ENCODE measurements around the gene CIBAR2. TPM values are rescaled to one million over a fixed set of nuclear protein-coding genes. Genes with fewer than 3 reads are reported as not detected.

Gene CIBAR2
- total RNA-seq, result not detected

DNA sequence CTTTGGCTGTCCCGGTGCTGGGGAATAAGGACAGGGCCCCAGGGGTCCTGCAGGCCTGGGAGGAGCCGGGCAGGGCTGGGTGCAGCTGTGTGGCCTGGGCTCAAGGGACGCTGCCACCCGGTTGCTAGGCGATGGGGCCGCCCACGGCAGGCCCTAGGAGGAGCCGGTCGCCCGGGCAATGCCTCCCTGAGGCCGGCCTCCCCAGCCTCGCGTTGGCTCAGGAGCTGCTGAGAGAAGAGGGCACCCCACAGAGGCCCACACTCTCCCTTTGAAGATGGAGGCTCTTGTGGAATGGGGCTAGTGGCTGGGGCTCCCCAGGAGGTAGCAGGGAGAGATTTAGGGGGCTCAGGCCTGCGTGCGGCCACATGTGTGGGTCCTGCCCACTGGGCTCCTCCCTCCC, at the start of gene CIBAR2:
Gene CIBAR2 (minus strand): TSS at position 109 of the 400 bp plus-strand sequence. CDS start 120 bp downstream, outside the sequence.
- H3K4me3 Mint-ChIP-seq, result no peak within 1 kb of the TSS

DNA sequence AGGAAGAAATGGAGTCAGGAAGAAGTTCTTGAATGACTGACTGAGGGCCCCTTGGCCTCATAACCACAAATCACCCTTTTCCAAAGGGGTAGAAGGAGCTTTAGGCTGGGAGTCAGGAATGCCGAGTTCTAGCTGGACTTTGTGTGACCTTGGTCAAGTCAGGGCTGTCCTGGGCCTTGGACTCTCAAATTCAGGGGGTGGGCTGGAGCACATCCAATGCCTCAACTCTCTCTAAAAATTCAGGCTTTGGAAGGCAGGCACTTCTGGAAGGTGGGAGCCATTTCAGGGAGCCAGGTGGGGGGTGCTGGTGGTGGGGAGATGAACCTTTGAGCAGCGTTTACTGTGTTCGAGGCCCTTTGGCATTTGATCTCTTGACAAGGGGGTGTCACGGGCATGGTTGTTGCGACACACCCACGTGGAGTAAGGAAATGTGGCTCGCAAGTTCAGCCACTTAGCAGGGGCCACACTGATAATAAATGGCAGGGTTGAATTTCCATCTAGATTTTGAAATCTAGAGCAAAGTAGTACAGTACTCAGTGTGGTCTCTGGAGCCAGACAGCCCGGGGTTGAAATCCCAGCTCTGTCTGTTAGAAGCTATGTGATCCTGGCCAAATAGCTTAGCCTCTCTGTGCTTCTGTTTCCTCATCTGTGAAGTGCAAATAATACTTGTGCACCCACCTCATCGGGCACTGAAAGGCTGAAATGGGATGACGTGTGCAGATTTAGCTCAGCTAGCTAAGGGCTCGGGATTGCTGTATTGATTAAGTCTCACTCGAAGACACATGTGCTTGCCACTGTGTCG, 47.1 kb upstream of the CIBAR2 start:
- CTCF ChIA-PET, result interaction anchor here (0.6 to 1.3 kb wide), 2 partner anchors 32 to 86 kb away, joined by 3 to 4 read pairs; no protein-coding TSS in a partner anchor
- H3K27ac Mint-ChIP-seq, result no peak overlapping the region
- no peak overlapping the region for H3K4me3 Mint-ChIP-seq
- H3K9me3 Mint-ChIP-seq, result no peaks in the 10 kb centered on the region
- no peaks in the 10 kb centered on the region for H3K36me3 Mint-ChIP-seq (ENCODE audit: low read depth)
- intact Hi-C loops (cut with micrococcal nuclease), result no loop called here
- H3K4me1 Mint-ChIP-seq (ENCODE audit: low read depth), result peaks cover 10% of the 10 kb centered on the region
- DNase-seq, result no peak
- H3K27me3 Mint-ChIP-seq (ENCODE audit: low read depth), result no peaks in the 10 kb centered on the region

More for the DNA sequence above, at the start of gene CIBAR2:
- H3K27me3 Mint-ChIP-seq (ENCODE audit: low read depth), result no peaks in the 10 kb centered on the region
- H3K36me3 Mint-ChIP-seq (ENCODE audit: low read depth), result no peaks in the 10 kb centered on the region
- no peak for DNase-seq
- H3K4me1 Mint-ChIP-seq (ENCODE audit: low read depth), result peaks cover 10% of the 10 kb centered on the region
- no peaks in the 10 kb centered on the region for H3K9me3 Mint-ChIP-seq
- H3K27ac Mint-ChIP-seq, result no peak within 1 kb of the TSS
- intact Hi-C loops (cut with micrococcal nuclease), result no loop called here
- CTCF ChIA-PET, result interaction anchor here (0.9 to 1.8 kb wide), 2 partner anchors 8 to 26 kb away, joined by 3 to 5 read pairs; no protein-coding TSS in a partner anchor

DNA sequence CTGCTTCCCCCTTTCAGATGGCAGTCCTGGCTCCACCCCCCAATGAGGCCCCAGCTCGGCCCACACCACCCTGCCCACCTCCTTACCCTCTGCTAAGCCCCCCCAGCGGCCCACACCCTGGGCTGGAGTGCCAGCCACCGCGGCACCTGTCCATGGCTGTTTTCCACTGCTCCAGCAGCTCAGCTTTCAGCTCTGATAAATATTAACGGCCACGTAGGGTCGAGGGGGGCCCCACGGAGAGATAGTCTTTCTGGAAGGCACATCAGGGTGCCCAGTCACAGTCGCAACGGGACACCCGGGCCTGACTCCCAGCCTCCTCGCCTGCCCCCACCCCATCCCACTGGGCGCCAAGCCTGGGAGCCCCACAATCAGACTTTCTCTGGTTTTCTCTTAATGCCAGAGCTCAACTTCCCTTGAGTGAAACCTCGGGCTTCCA, 46.5 kb upstream of the CIBAR2 start:
- Mint-ChIP-seq H3K4me3 (no peak overlapping the region), H3K36me3 (ENCODE audit: low read depth) (no peaks in the 10 kb centered on the region), H3K4me1 (ENCODE audit: low read depth) (peaks cover 10% of the 10 kb centered on the region), H3K27me3 (ENCODE audit: low read depth) (no peaks in the 10 kb centered on the region), H3K27ac (no peak overlapping the region), H3K9me3 (no peaks in the 10 kb centered on the region)
- CTCF ChIA-PET, result interaction anchor here (0.6 to 1.7 kb wide), 3 partner anchors 32 to 86 kb away, joined by 3 to 5 read pairs (median 4); no protein-coding TSS in a partner anchor
- no peak for DNase-seq
- intact Hi-C loops (cut with micrococcal nuclease), result no loop called here

DNA sequence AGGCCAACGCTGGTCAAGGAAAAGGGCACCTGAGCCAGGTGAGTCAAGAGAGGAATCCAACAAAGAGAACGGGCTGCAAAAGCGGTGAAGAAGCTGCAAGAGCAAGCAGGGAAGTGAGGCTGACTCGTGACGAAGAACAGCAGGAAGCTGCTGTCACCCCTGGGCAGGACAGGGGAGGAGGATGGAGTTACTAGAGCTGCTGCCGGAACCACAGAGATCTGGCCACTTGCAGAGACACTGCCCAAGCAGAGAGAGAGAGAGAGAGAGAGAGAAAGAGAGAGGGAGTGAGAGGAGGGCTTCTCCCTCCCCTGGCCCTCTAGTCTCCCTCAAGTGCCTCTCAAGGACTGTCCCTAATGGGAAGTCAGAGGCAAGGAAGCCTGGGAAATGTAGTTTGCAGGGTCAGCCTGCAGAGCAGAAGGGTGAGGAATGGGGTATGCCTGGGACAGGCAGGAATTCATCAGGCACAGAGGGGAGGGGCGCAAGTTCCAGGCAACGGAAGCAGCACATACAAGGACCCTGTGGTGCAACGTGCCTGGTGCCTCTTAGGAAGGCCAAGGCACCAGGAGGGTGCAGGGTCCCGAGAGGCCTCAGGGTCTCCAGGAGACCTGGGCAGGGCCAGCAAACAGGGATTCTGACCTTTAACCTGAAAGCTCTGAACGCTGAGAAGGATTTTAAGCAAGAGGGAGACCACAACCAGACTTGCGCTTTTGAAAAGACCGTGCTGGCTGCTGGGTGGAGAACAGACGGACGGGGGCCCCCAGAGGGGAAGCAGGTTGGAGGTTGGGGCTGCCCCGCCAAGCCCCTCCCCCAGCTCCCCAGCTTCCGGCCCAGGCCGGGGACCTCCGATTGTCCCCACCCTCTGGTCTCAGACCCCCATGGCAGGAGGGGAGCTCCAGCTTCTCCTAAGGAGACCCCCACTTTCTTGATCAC, 45.8 kb upstream of the CIBAR2 start:
- Mint-ChIP-seq H3K4me3 (peak overlapping the region; percentile 68), H3K4me1 (ENCODE audit: low read depth) (peaks cover 10% of the 10 kb centered on the region), H3K9me3 (no peaks in the 10 kb centered on the region), H3K36me3 (ENCODE audit: low read depth) (no peaks in the 10 kb centered on the region), H3K27me3 (ENCODE audit: low read depth) (no peaks in the 10 kb centered on the region), H3K27ac (peak overlapping the region; percentile 53)
- CTCF ChIA-PET, result interaction anchor here (0.6 to 1.7 kb wide), 6 partner anchors 31 to 643 kb away, joined by 3 to 5 read pairs (median 3); no protein-coding TSS in a partner anchor
- peak; percentile 47 for DNase-seq
- intact Hi-C loops (cut with micrococcal nuclease), result no loop called here

DNA sequence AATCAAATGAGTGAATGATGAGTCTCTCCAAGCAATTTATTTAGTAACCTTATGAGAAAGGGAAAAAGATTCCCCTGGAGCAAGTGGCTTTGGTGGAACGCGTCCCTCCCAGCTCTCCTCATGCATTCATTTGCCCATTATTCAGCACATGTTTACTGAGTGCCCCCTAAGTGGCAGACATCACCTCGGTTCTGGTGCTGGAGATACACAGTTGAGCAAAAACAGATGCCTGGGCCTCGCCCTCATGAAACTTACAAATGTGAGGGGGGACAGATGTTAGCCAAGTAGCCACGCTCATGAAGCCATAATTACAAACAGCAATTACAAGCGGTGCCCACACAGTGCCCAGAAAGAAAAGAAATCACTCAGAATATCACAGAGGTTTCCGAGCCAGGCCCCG, 45.1 kb upstream of the CIBAR2 start:
- Mint-ChIP-seq H3K4me1 (ENCODE audit: low read depth) (peaks cover 10% of the 10 kb centered on the region), H3K9me3 (no peaks in the 10 kb centered on the region), H3K27me3 (ENCODE audit: low read depth) (no peaks in the 10 kb centered on the region), H3K36me3 (ENCODE audit: low read depth) (no peaks in the 10 kb centered on the region), H3K27ac (no peak overlapping the region), H3K4me3 (peak overlapping the region; percentile 68)
- no peak for DNase-seq
- intact Hi-C loops (cut with micrococcal nuclease), result no loop called here
- CTCF ChIA-PET, result interaction anchor here (0.6 to 1.7 kb wide), 4 partner anchors 36 to 643 kb away, joined by 3 to 5 read pairs (median 3); no protein-coding TSS in a partner anchor

DNA sequence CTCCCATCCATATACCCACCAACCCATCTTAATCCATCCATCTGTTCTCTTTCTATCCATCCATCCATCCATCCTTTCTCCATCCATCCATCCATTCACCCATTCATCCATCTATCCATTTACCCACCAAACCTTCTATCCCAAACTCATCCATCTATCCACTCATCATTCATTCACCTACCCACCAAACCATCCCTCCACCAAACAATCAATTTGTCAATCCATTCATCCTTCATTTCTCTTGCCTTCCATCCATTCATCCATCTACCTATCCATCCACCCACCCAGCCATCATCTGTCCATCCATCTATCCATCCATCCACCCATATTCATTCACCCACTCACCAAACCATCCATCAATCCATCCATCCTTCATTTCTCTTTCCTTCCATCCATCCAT, 44.6 kb upstream of the CIBAR2 start:
- H3K4me3 Mint-ChIP-seq, result no peak overlapping the region
- H3K9me3 Mint-ChIP-seq, result no peaks in the 10 kb centered on the region
- no peak for DNase-seq
- H3K4me1 Mint-ChIP-seq (ENCODE audit: low read depth), result peaks cover 10% of the 10 kb centered on the region
- intact Hi-C loops (cut with micrococcal nuclease), result no loop called here
- CTCF ChIA-PET, result interaction anchor here (1.0 kb wide), 1 partner anchor 51 kb away, joined by 3 read pairs; no protein-coding TSS in a partner anchor
- no peaks in the 10 kb centered on the region for H3K27me3 Mint-ChIP-seq (ENCODE audit: low read depth)
- H3K36me3 Mint-ChIP-seq (ENCODE audit: low read depth), result no peaks in the 10 kb centered on the region
- no peak overlapping the region for H3K27ac Mint-ChIP-seq

DNA sequence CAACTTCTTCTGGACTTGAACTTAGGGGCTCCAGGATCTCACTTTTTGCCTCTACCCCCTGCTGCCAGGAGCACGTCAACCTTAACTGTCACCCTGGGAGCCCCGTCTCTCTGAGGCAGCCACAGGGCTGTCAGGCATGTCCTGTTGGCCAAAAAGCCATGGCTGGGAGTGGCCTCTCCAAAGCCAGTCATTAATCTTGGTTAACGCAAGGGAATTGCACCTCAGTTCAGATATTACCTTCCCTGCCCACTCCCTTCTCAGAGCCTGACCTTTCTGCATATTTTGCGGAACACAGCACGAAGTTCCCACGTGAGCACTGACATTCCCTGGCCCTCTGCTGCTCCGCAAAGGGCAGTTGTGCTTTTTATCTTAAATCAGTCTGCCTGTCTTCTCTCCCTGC, 44.2 kb upstream of the CIBAR2 start:
- H3K27me3 Mint-ChIP-seq (ENCODE audit: low read depth), result no peaks in the 10 kb centered on the region
- no peaks in the 10 kb centered on the region for H3K36me3 Mint-ChIP-seq (ENCODE audit: low read depth)
- H3K9me3 Mint-ChIP-seq, result no peaks in the 10 kb centered on the region
- CTCF ChIA-PET, result no interaction called here
- intact Hi-C loops (cut with micrococcal nuclease), result no loop called here
- H3K4me3 Mint-ChIP-seq, result no peak overlapping the region
- no peak overlapping the region for H3K27ac Mint-ChIP-seq
- DNase-seq, result no peak
- peaks cover 10% of the 10 kb centered on the region for H3K4me1 Mint-ChIP-seq (ENCODE audit: low read depth)

DNA sequence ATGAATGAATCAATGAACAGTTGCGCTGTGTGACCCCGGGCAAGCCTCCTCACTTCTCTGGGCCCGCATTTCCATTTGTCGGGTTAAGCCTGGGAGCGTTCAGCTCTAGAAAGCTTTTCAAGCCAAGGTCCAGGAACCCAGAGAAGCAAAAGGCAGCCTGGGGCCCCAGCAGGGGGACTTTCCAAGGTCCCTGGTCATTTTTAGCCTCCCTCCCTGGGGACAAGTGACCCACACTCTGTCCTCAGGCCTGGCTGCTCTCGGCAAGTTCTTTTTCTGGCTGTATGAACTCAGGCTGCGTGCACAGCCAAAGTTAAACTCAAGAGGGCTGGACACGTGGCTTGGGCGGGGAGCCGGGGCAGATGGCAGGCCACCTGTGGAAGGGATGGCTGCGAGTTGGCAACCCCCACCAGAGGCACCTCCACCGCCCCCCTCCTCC, 41.4 kb upstream of the CIBAR2 start:
- CTCF ChIA-PET, result interaction anchor here (0.8 kb wide), 1 partner anchor 18 kb away, joined by 3 read pairs; no protein-coding TSS in a partner anchor
- Mint-ChIP-seq H3K4me3 (no peak overlapping the region), H3K27ac (no peak overlapping the region), H3K9me3 (no peaks in the 10 kb centered on the region), H3K27me3 (ENCODE audit: low read depth) (no peaks in the 10 kb centered on the region), H3K36me3 (ENCODE audit: low read depth) (no peaks in the 10 kb centered on the region), H3K4me1 (ENCODE audit: low read depth) (peaks cover 10% of the 10 kb centered on the region)
- DNase-seq, result no peak
- intact Hi-C loops (cut with micrococcal nuclease), result no loop called here

DNA sequence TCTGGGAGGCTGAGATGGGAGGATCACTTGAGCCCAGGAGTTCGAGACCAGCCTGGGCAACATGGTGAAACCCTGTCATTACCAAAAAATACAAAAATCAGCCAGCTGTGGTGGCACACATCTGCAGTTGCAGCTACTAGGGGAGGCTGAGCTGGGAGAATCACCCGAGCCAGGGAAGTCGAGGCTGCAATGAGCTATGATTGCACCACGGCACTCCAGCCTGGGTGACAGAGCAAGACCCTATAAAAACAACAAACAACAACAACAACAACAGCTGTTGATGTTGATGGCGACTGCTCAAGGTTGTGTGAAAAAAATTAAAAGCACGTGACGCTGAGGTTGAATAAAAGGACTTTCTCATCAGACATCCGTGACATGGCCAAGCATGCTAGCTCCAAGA, 40.8 kb upstream of the CIBAR2 start:
- Mint-ChIP-seq H3K4me3 (no peak overlapping the region), H3K36me3 (ENCODE audit: low read depth) (no peaks in the 10 kb centered on the region), H3K9me3 (no peaks in the 10 kb centered on the region), H3K4me1 (ENCODE audit: low read depth) (peaks cover 7% of the 10 kb centered on the region), H3K27ac (no peak overlapping the region), H3K27me3 (ENCODE audit: low read depth) (no peaks in the 10 kb centered on the region)
- no peak for DNase-seq
- CTCF ChIA-PET, result interaction anchor here (0.8 kb wide), 1 partner anchor 18 kb away, joined by 3 read pairs; no protein-coding TSS in a partner anchor
- intact Hi-C loops (cut with micrococcal nuclease), result no loop called here

DNA sequence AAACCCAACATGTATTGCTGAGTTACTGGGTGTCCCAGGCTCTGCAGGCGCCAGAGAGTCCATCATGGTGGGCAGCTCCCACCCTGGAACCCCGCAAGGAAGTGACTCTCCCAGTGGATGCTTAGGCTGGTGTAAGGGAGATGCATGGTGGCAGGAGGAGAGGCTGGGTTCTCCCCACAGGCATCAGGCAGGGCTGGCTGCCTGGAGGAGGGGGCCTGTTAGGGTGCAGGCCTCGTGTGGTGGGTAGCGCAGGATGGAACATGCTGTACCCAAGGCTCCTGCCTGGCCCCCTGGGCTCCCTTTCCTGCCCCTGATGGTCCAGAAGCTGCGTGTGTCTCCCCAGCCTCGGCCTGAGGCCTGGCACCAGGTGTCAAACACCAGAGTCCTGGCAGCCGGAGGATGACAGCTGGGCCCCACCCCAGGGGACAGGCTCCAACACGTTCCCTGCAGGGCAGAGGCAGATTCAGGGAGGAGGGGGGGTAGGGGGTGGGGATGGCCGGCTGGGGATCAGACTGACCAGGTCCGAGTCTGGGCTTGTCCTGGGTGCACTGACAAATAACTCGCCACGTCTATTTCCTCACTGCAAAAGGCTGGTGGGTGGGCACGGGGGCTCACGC, 40.2 kb upstream of the CIBAR2 start:
- Mint-ChIP-seq H3K9me3 (no peaks in the 10 kb centered on the region), H3K36me3 (ENCODE audit: low read depth) (no peaks in the 10 kb centered on the region), H3K27ac (no peak overlapping the region), H3K4me3 (no peak overlapping the region), H3K4me1 (ENCODE audit: low read depth) (peaks cover 2% of the 10 kb centered on the region), H3K27me3 (ENCODE audit: low read depth) (no peaks in the 10 kb centered on the region)
- no peak for DNase-seq
- CTCF ChIA-PET, result no interaction called here
- intact Hi-C loops (cut with micrococcal nuclease), result no loop called here

DNA sequence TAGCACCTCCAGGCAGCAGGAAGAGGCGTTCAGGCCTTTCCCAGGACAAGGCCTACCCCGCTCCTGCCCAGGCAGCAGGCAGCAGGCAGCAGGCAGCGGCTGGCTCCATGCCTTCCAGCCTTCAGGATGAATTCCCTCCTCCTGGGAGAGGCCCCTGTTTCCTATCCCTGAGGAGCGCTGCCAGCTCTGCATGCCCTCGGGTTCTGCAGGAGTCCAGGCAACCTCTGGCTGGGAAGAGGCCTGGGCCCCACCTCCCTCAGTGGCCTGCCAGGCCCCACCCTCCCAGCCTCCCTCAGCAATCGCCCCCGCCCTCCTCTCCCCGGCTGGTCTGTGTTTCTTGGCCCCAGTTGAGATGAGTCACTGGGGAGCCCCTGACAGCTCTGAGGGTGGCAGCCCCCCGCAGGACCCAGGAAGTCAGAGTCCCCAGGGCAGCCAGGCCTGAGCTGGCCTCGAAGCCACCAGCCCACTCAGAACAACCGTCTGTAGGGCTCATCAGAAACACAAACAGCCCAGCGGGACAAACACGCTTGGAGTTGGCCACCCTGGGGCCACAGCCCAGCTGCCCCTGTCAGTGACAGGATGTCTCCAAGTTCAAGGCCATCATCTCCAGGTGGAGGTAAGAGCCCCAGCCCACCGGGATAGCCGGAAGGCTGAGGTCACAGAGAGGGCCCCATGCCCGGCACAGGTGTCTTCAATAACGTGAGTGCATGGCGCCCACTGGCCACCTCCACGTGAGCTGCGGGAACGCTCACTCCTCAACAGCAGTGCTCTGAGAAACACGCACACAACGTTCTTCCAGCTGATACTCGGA, 39.5 kb upstream of the CIBAR2 start:
- Mint-ChIP-seq H3K4me3 (no peak overlapping the region), H3K27ac (no peak overlapping the region), H3K27me3 (ENCODE audit: low read depth) (no peaks in the 10 kb centered on the region), H3K9me3 (no peaks in the 10 kb centered on the region), H3K36me3 (ENCODE audit: low read depth) (no peaks in the 10 kb centered on the region), H3K4me1 (ENCODE audit: low read depth) (no peaks in the 10 kb centered on the region)
- intact Hi-C loops (cut with micrococcal nuclease), result no loop called here
- CTCF ChIA-PET, result no interaction called here
- no peak for DNase-seq
